Measurements from ENCODE around the gene RAB3GAP1.

The RAB3GAP1 gene

GRCh38 chr2:135052042-135052876 lies at the start of gene RAB3GAP1:
Gene RAB3GAP1 (plus strand): TSS chr2:135052292. CDS start chr2:135052308, 16 bp downstream.
- Histone ChIP-seq H3K9me3 (ENCODE audit: severe bottlenecking) (no peaks in the 10 kb centered on the region), H3K27ac (peak within 1 kb of the TSS; percentile 86), H3K27me3 (ENCODE audit: insufficient read depth, low read depth, severe bottlenecking) (no peaks in the 10 kb centered on the region), H3K4me3 (ENCODE audit: low read depth, low read length) (peak within 1 kb of the TSS; percentile 73), H3K36me3 (peaks cover 22% of the 10 kb centered on the region)
- no peak for TF ChIP-seq CTCF (IDR thresholded peaks at IDR 0.05; ENCODE audit: low read depth, low read length)
- peak; percentile 78 for DNase-seq

- Histone ChIP-seq H3K27me3 (ENCODE audit: insufficient read depth, low read depth, severe bottlenecking) (no peaks in the 10 kb centered on the region), H3K27ac (no peak overlapping the region), H3K9me3 (ENCODE audit: severe bottlenecking) (no peaks in the 10 kb centered on the region), H3K4me3 (ENCODE audit: low read depth, low read length) (no peak overlapping the region), H3K36me3 (no peaks in the 10 kb centered on the region)
- DNase-seq = no peak
- no peak for TF ChIP-seq CTCF (IDR thresholded peaks at IDR 0.05; ENCODE audit: low read depth, low read length)
These were observed 49.3 kb upstream of the RAB3GAP1 start for GRCh38 chr2:135002836-135003235.

GRCh38 chr2:135004005-135004746 lies 47.9 kb upstream of the RAB3GAP1 start:
- TF ChIP-seq CTCF (IDR thresholded peaks at IDR 0.05; ENCODE audit: low read depth, low read length) = peak; percentile 87
- no peak overlapping the region for H3K4me3 ChIP-seq (ENCODE audit: low read depth, low read length)
- H3K27me3 ChIP-seq (ENCODE audit: insufficient read depth, low read depth, severe bottlenecking) = no peaks in the 10 kb centered on the region
- no peaks in the 10 kb centered on the region for H3K9me3 ChIP-seq (ENCODE audit: severe bottlenecking)
- peak; percentile 83 for DNase-seq
- no peak overlapping the region for H3K27ac ChIP-seq
- H3K36me3 ChIP-seq = no peaks in the 10 kb centered on the region

GRCh38 chr2:135005753-135006152 lies 46.3 kb upstream of the RAB3GAP1 start:
- DNase-seq = peak; percentile 19
- H3K27me3 ChIP-seq (ENCODE audit: insufficient read depth, low read depth, severe bottlenecking) = no peaks in the 10 kb centered on the region
- H3K27ac ChIP-seq = 0 out of 2 replicates have a peak overlapping the region, but pooled peaks have one; percentile 16
- H3K9me3 ChIP-seq (ENCODE audit: severe bottlenecking) = no peaks in the 10 kb centered on the region
- no peak overlapping the region for H3K4me3 ChIP-seq (ENCODE audit: low read depth, low read length)
- TF ChIP-seq CTCF (IDR thresholded peaks at IDR 0.05; ENCODE audit: low read depth, low read length) = no peak
- H3K36me3 ChIP-seq = no peaks in the 10 kb centered on the region

GRCh38 chr2:135009339-135009738 lies 42.8 kb upstream of the RAB3GAP1 start:
- Histone ChIP-seq H3K9me3 (ENCODE audit: severe bottlenecking) (no peaks in the 10 kb centered on the region), H3K27me3 (ENCODE audit: insufficient read depth, low read depth, severe bottlenecking) (no peaks in the 10 kb centered on the region), H3K36me3 (no peaks in the 10 kb centered on the region), H3K27ac (no peak overlapping the region), H3K4me3 (ENCODE audit: low read depth, low read length) (no peak overlapping the region)
- TF ChIP-seq CTCF (IDR thresholded peaks at IDR 0.05; ENCODE audit: low read depth, low read length) = no peak
- no peak for DNase-seq
